ENCODE measurements around the gene ERBB4.

ERBB4 gene

DNA sequence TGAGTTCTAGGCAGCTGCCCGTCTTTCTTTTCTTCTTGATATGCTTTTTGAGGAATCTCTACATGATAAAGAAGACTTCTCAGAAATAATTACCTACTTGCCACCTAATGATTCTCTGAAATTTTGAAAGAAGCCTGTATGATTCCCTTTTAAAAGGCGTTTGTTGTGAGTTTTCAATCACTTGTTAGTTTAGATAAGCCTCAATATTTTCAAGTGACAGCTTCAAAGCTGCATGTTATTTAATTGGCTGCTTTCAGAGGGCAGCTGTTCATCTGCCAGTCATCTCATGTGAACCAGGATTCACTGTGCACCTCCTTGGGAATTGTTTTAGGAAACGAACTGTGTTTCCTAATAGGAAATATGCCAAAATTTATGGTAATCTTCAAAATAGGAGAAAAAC lies 1044.1 kb downstream of the ERBB4 start:
- no peak overlapping the region for H3K9ac ChIP-seq (ENCODE audit: low read length)
- no peaks in the 10 kb centered on the region for H3K9me2 ChIP-seq (replicated peaks; ENCODE audit: insufficient read depth, low read length)
- no peaks in the 10 kb centered on the region for H3K4me1 ChIP-seq (ENCODE audit: low read length)
- DNase-seq, result no peak
- H3K79me2 ChIP-seq (ENCODE audit: low read length), result no peaks in the 10 kb centered on the region
- no peaks in the 10 kb centered on the region for H3K9me3 ChIP-seq (replicated peaks; ENCODE audit: insufficient read depth, low read length)
- no peak overlapping the region for H3K4me3 ChIP-seq (ENCODE audit: low read length)
- H3K27me3 ChIP-seq (replicated peaks; ENCODE audit: insufficient read depth, low read length), result no peaks in the 10 kb centered on the region
- H2AFZ ChIP-seq (ENCODE audit: low read length), result no peak overlapping the region
- no peaks in the 10 kb centered on the region for H4K20me1 ChIP-seq (ENCODE audit: insufficient read depth, low read length)
- H3K36me3 ChIP-seq (replicated peaks; ENCODE audit: insufficient read depth, low read length), result no peaks in the 10 kb centered on the region
- no peak overlapping the region for H3K27ac ChIP-seq (ENCODE audit: low read length)
- TF ChIP-seq CTCF (IDR thresholded peaks at IDR 0.05; ENCODE audit: low read length) (no peak), EZH2phosphoT487 (IDR thresholded peaks at IDR 0.05; ENCODE audit: low read length) (no peak), EZH2 (optimal IDR thresholded peaks at IDR 0.05; ENCODE audit: low read depth, low read length) (no peak)
- H3F3A ChIP-seq (ENCODE audit: insufficient read depth, low read length), result no peaks in the 10 kb centered on the region
- no peak overlapping the region for H3K4me2 ChIP-seq (ENCODE audit: low read depth, low read length)

DNA sequence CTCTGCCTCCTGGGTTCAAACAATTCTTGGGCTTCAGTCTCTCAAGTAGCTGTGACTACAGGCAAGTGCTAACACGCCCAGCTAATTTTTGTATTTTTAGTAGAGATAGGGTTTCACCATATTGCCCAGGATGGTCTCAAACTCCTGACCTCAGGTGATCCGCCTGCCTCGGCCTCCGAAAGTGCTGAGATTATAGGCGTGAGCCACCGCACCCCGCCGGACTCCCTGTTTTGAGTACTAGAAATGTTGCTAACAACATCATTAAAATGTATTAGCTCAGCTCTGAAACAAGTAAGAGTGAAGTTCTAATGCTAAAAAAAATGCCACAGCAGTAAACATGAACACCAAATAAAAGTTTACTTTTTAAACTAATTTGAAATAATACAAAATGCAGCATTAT lies 1044.5 kb downstream of the ERBB4 start:
- H3K4me1 ChIP-seq (ENCODE audit: low read length), result no peaks in the 10 kb centered on the region
- H3K4me3 ChIP-seq (ENCODE audit: low read length), result no peak overlapping the region
- H3K27ac ChIP-seq (ENCODE audit: low read length), result no peak overlapping the region
- H3K9me3 ChIP-seq (replicated peaks; ENCODE audit: insufficient read depth, low read length), result no peaks in the 10 kb centered on the region
- H3F3A ChIP-seq (ENCODE audit: insufficient read depth, low read length), result no peaks in the 10 kb centered on the region
- H3K79me2 ChIP-seq (ENCODE audit: low read length), result no peaks in the 10 kb centered on the region
- H3K36me3 ChIP-seq (replicated peaks; ENCODE audit: insufficient read depth, low read length), result no peaks in the 10 kb centered on the region
- no peak for DNase-seq
- H3K9me2 ChIP-seq (replicated peaks; ENCODE audit: insufficient read depth, low read length), result no peaks in the 10 kb centered on the region
- H3K4me2 ChIP-seq (ENCODE audit: low read depth, low read length), result no peak overlapping the region
- no peak for TF ChIP-seq EZH2phosphoT487 (IDR thresholded peaks at IDR 0.05; ENCODE audit: low read length)
- TF ChIP-seq EZH2 (optimal IDR thresholded peaks at IDR 0.05; ENCODE audit: low read depth, low read length), result no peak
- TF ChIP-seq CTCF (IDR thresholded peaks at IDR 0.05; ENCODE audit: low read length), result no peak
- no peak overlapping the region for H3K9ac ChIP-seq (ENCODE audit: low read length)
- H4K20me1 ChIP-seq (ENCODE audit: insufficient read depth, low read length), result no peaks in the 10 kb centered on the region
- H2AFZ ChIP-seq (ENCODE audit: low read length), result no peak overlapping the region
- no peaks in the 10 kb centered on the region for H3K27me3 ChIP-seq (replicated peaks; ENCODE audit: insufficient read depth, low read length)

DNA sequence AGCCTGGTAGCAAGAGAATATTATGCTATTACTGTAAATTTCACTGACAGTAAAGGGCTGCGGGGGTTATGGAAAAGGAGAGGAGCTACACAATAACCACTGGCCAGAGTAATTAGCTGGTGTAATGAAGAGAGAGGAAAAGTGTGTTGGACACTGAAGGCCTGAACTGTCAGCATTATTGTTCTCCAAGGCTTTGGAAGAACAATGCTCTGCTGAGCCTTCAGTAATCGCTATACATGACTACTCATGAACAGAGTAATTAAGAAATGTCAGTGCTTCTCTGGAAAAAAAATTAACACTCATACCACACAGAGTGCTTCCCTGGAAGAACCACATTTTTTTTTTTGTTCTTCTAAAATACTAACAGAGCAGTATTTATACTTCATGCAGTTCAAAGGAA lies 1050.9 kb downstream of the ERBB4 start:
- Histone ChIP-seq H4K20me1 (ENCODE audit: insufficient read depth, low read length) (no peaks in the 10 kb centered on the region), H3K36me3 (replicated peaks; ENCODE audit: insufficient read depth, low read length) (no peaks in the 10 kb centered on the region), H3K9me3 (replicated peaks; ENCODE audit: insufficient read depth, low read length) (no peaks in the 10 kb centered on the region), H3F3A (ENCODE audit: insufficient read depth, low read length) (no peaks in the 10 kb centered on the region), H3K4me3 (ENCODE audit: low read length) (no peak overlapping the region), H3K79me2 (ENCODE audit: low read length) (no peaks in the 10 kb centered on the region), H3K27ac (ENCODE audit: low read length) (no peak overlapping the region), H3K9me2 (replicated peaks; ENCODE audit: insufficient read depth, low read length) (no peaks in the 10 kb centered on the region), H2AFZ (ENCODE audit: low read length) (no peak overlapping the region), H3K4me1 (ENCODE audit: low read length) (no peaks in the 10 kb centered on the region), H3K9ac (ENCODE audit: low read length) (no peak overlapping the region), H3K4me2 (ENCODE audit: low read depth, low read length) (no peak overlapping the region), H3K27me3 (replicated peaks; ENCODE audit: insufficient read depth, low read length) (no peaks in the 10 kb centered on the region)
- TF ChIP-seq EZH2 (optimal IDR thresholded peaks at IDR 0.05; ENCODE audit: low read depth, low read length) (no peak), CTCF (IDR thresholded peaks at IDR 0.05; ENCODE audit: low read length) (no peak), EZH2phosphoT487 (IDR thresholded peaks at IDR 0.05; ENCODE audit: low read length) (no peak)
- DNase-seq, result no peak

All from MM.1S (cell line).